GM18511 (cell line): ENCODE measurements around the gene GEN1.
A peak's percentile ranks its signal among the peaks of the same experiment; 100 is the strongest.
"Not testable (repeated sequence)": the region's sequence is repeated elsewhere in the genome, so short reads cannot be mapped to it uniquely, and the experiment has no call there.

Experiments used
- ATAC-seq: cut with Tn5 transposase; IDR thresholded peaks from one replicate; pipeline ENCODE4 v1.9.1; 2021; ENCODE audit warnings: mild to moderate bottlenecking, moderate library complexity; ENCODE audit not compliant: unreplicated experiment

Gene GEN1

GRCh38 chr2:17821535-17822444 lies 67.9 kb downstream of the GEN1 start:
- ATAC-seq: peak; percentile 57

DNA sequence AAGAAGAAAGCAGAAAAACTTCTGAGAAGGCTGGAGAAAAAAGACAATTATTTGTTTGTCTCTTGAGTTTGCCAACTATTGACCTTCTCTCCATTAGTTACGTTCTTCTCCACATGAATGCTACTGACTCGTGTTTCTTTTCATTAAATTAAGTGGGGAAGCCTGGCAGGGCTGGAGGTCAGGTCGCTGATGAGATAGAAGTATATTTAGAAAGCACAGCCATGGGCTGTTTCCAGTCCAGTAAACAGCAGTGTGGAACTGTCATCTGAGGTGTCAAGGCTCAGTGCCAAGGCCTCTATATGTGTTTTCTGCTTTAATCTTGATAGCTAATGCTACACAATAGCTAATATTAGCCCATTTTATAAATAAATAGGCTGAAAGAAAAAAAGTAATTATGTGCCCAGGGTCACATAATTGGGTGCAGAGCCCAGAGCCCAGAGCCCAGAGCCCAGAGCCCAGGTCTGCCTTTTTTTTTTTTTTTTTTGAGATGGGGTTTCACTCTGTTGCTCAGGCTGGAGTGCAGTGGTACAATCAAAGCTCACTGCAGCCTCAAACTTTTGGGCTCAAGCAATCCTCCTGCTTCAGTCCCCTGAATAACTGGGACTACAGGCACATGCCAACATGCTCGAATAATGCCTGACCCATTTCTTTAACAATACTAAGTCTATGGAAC lies 68.6 kb downstream of the GEN1 start:
- ATAC-seq: peak; percentile 67

GRCh38 chr2:17823646-17824045 lies 69.7 kb downstream of the GEN1 start:
- not testable (repeated sequence) for ATAC-seq

DNA sequence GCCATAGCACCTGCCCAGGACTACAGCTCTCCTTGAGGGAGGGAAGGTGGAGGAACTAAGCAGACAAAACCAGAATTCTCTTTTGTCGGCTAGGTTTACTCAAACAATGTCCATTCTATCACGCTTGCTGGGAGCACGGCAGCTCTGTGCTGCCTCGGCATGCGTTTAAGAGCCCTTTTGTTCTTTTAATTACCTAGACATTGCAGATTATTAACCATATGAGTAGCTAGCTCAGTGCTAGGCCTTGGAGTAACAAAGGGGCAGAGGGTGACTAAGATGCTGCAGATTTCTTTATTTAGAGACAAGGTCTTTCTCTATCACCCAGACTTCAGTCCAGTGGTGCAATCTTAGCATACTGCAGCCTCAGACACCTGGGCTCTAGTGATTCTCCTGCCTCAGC lies 73.4 kb downstream of the GEN1 start:
- ATAC-seq: no peak

GRCh38 chr2:17827785-17828184 lies 73.8 kb downstream of the GEN1 start:
- no peak for ATAC-seq

- peak; percentile 91 for ATAC-seq
Measured at GRCh38 chr2:17830053-17831034, 76.4 kb downstream of the GEN1 start.

GRCh38 chr2:17835516-17835915 lies 81.6 kb downstream of the GEN1 start:
- no peak for ATAC-seq
